Nephron (organoid): ENCODE data around the gene MRPL4.
A peak's percentile ranks its signal among the peaks of the same experiment; 100 is the strongest.

Experiments used
- H3K27ac Mint-ChIP-seq, 3 experiments: 2 replicates each; pipeline ENCODE4 v1.8.0; 2020; ENCODE audit warnings: mixed read lengths in 3 of 3, mild to moderate bottlenecking in 2 of 3, moderate library complexity in 1 of 3
- H3K27me3 Mint-ChIP-seq: 2 replicates; pipeline ENCODE4 v1.8.0; 2021; ENCODE audit warnings: low read depth, mild to moderate bottlenecking, moderate library complexity, mixed read lengths
- H3K36me3 Mint-ChIP-seq: 2 replicates; pipeline ENCODE4 v1.8.0; 2020; ENCODE audit warnings: low read depth, mixed read lengths
- H3K4me1 Mint-ChIP-seq: 2 replicates; pipeline ENCODE4 v1.8.0; 2020; ENCODE audit warnings: mixed read lengths
- H3K4me3 Mint-ChIP-seq, 3 experiments: 2 replicates each; pipeline ENCODE4 v1.8.0; 2020; ENCODE audit warnings: mild to moderate bottlenecking in 3 of 3, mixed read lengths in 3 of 3, moderate library complexity in 2 of 3
- H3K9me3 Mint-ChIP-seq: 2 replicates; pipeline ENCODE4 v1.8.0; 2020; ENCODE audit warnings: mixed read lengths
- TF ChIP-seq, protein P1 (sequence below), 3 experiments: fragments of 200-600 bp; sonication (generic); IDR thresholded peaks; one replicate each; pipeline ENCODE4 v1.5.0; 2021; ENCODE audit warnings: antibody characterized with exemption in 3 of 3; ENCODE audit not compliant: unreplicated experiment in 3 of 3

Gene MRPL4

DNA sequence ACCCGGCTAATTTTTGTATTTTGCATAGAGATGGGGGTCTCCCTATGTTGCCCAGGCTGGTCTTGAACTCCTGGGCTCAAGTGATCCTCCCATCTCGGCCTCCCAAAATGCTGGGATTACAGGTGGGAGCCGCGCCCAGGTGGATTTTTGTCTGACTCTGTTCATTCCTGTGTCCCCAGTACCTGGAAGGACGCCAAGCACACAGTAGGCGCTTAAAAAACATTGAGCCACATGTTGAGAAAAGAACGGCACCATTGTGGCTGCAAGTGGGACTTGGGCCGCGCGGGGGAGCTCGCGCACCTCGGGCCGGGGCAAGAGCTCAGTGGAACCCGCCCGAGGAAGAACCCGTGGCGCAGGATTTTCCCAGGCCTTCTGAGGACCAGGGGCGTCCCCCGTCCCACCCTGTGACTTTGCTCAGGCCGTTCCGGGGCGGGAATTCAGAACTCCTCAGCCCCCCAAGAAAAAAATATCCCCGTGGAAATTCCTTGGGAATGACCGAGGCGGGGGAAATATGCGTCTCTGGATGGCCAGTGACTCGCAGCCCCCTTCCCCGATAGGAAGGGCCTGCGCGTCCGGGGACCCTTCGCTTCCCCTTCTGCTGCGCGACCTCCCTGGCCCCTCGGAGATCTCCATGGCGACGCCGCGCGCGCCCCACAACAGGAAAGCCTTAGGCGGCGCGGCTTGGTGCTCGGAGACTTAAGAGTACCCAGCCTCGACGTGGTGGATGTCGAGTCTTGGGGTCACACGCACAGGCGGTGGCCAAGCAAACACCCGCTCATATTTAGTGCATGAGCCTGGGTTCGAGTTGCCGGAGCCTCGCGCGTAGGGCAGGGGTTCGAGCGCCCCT lies 17.5 kb downstream of the MRPL4 start:
- Mint-ChIP-seq H3K9me3 (no peaks in the 10 kb centered on the region), H3K27me3 (peaks cover 70% of the 10 kb centered on the region), H3K27ac (no peak overlapping the region), H3K4me1 (no peaks in the 10 kb centered on the region), H3K36me3 (no peaks in the 10 kb centered on the region), H3K4me3 (peak overlapping the region; percentile 42 to 62 (median 57))
- TF ChIP-seq, protein P1, sequence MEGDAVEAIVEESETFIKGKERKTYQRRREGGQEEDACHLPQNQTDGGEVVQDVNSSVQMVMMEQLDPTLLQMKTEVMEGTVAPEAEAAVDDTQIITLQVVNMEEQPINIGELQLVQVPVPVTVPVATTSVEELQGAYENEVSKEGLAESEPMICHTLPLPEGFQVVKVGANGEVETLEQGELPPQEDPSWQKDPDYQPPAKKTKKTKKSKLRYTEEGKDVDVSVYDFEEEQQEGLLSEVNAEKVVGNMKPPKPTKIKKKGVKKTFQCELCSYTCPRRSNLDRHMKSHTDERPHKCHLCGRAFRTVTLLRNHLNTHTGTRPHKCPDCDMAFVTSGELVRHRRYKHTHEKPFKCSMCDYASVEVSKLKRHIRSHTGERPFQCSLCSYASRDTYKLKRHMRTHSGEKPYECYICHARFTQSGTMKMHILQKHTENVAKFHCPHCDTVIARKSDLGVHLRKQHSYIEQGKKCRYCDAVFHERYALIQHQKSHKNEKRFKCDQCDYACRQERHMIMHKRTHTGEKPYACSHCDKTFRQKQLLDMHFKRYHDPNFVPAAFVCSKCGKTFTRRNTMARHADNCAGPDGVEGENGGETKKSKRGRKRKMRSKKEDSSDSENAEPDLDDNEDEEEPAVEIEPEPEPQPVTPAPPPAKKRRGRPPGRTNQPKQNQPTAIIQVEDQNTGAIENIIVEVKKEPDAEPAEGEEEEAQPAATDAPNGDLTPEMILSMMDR (IDR thresholded peaks at IDR 0.05; ENCODE audit: unreplicated experiment in 3 of 3), result peak; percentile 92 to 95 (median 93)

DNA sequence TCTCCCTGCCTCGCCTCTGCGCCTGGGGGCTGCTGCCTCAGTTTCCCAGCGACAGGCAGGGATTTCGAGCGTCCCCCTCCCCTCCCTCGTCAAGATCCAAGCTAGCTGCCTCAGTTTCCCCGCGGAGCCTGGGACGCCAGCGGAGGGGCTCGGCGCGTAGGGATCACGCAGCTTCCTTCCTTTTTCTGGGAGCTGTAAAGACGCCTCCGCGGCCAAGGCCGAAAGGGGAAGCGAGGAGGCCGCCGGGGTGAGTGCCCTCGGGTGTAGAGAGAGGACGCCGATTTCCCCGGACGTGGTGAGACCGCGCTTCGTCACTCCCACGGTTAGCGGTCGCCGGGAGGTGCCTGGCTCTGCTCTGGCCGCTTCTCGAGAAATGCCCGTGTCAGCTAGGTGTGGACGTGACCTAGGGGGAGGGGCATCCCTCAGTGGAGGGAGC lies 18.2 kb downstream of the MRPL4 start:
- H3K27ac Mint-ChIP-seq, result no peak overlapping the region
- peak overlapping the region in 1 of 3 experiments; percentile 62 for H3K4me3 Mint-ChIP-seq
- H3K36me3 Mint-ChIP-seq, result no peaks in the 10 kb centered on the region
- TF ChIP-seq, protein P1 (IDR thresholded peaks at IDR 0.05; ENCODE audit: unreplicated experiment in 3 of 3), result no peak
- H3K27me3 Mint-ChIP-seq, result peaks cover 77% of the 10 kb centered on the region
- H3K9me3 Mint-ChIP-seq, result no peaks in the 10 kb centered on the region
- no peaks in the 10 kb centered on the region for H3K4me1 Mint-ChIP-seq

DNA sequence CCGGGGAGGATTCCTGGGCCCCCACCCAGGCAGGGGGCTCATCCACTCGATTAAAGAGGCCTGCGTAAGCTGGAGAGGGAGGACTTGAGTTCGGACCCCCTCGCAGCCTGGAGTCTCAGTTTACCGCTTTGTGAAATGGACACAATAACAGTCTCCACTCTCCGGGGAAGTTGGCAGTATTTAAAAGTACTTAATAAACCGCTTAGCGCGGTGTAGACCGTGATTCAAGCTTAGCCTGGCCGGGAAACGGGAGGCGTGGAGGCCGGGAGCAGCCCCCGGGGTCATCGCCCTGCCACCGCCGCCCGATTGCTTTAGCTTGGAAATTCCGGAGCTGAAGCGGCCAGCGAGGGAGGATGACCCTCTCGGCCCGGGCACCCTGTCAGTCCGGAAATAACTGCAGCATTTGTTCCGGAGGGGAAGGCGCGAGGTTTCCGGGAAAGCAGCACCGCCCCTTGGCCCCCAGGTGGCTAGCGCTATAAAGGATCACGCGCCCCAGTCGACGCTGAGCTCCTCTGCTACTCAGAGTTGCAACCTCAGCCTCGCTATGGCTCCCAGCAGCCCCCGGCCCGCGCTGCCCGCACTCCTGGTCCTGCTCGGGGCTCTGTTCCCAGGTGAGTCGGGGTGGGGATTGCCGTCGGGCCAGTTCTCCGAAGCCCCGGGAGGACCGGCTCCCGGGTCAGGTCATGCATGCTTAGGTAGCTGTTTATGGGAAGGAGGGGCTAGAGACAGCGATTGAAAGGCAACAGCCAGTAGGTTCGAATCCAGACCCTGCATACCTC lies 18.8 kb downstream of the MRPL4 start, which contains the start of gene ICAM1:
Gene ICAM1, plus strand, starts transcription at position 505 of the 779 bp plus-strand sequence. Its CDS starts 40 bp downstream, at position 545.
- Mint-ChIP-seq H3K36me3 (no peaks in the 10 kb centered on the region), H3K9me3 (no peaks in the 10 kb centered on the region), H3K4me1 (no peaks in the 10 kb centered on the region), H3K4me3 (peak within 1 kb of the TSS; percentile 35 to 62 (median 47)), H3K27me3 (peaks cover 79% of the 10 kb centered on the region), H3K27ac (no peak within 1 kb of the TSS)
- TF ChIP-seq, protein P1 (IDR thresholded peaks at IDR 0.05; ENCODE audit: unreplicated experiment in 3 of 3), result no peak

DNA sequence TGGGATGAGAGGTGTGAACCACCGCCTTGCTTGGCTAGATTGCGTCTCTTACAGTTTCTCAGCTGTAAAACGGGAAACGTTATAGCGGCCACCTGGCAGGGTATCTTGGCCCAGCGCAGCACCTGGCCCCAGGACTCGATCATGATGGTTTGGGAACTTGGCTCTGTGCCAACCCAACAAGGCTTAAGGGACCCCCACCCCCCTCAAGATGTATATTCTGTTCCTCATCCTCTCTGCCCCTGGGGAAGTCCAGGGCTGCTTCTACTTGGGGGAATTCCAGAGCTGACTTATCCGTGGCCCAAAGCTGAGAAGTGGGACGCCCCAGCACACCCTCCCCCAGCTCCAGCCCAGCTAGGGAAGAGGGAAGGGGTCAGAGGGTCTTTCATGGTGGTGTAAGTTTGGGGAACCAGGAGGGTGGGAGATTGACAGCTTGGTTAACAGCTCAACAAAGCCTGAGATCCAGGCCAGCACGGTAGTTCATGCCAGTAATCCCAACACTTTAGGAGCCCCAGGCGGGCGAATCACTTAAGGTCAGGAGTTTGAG lies 19.6 kb downstream of the MRPL4 start:
- peak overlapping the region in 2 of 3 experiments; percentile 41 to 62 for H3K4me3 Mint-ChIP-seq
- no peaks in the 10 kb centered on the region for H3K36me3 Mint-ChIP-seq
- H3K27me3 Mint-ChIP-seq, result peaks cover 79% of the 10 kb centered on the region
- H3K27ac Mint-ChIP-seq, result no peak overlapping the region
- TF ChIP-seq, protein P1 (IDR thresholded peaks at IDR 0.05; ENCODE audit: unreplicated experiment in 3 of 3), result no peak
- no peaks in the 10 kb centered on the region for H3K4me1 Mint-ChIP-seq
- no peaks in the 10 kb centered on the region for H3K9me3 Mint-ChIP-seq

DNA sequence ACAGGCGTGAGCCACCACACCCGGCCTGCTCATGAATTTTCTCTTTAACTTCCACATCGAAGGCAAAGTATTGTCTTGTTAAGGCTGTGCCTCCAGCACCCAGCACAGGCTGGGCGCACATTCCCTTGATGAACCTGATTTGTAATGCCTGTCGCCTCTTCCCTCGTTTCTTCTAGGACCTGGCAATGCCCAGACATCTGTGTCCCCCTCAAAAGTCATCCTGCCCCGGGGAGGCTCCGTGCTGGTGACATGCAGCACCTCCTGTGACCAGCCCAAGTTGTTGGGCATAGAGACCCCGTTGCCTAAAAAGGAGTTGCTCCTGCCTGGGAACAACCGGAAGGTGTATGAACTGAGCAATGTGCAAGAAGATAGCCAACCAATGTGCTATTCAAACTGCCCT lies 22.6 kb downstream of the MRPL4 start:
- H3K36me3 Mint-ChIP-seq, result no peaks in the 10 kb centered on the region
- H3K4me1 Mint-ChIP-seq, result no peaks in the 10 kb centered on the region
- H3K4me3 Mint-ChIP-seq, result no peak overlapping the region
- peak overlapping the region in 1 of 3 experiments; percentile 58 for H3K27ac Mint-ChIP-seq
- TF ChIP-seq, protein P1 (IDR thresholded peaks at IDR 0.05; ENCODE audit: unreplicated experiment in 3 of 3), result no peak
- H3K27me3 Mint-ChIP-seq, result peaks cover 62% of the 10 kb centered on the region
- H3K9me3 Mint-ChIP-seq, result no peaks in the 10 kb centered on the region
